T47D (cell line): ENCODE data around the gene HIPK1.

ENCODE experiments used
- DNase-seq, 2 experiments: peaks; one replicate each; pipeline versions ENCODE4 v3.0.0 to v3.0.0-alpha.2; 2011 to 2012; ENCODE audit warnings: low read depth in 1 of 2, low spot score in 1 of 2
- JUND ChIP-seq: IDR thresholded peaks from 2 replicates; pipeline ENCODE4 v1.6.1; 2012; ENCODE audit warnings: low read depth
- in situ Hi-C: cut with HindIII; loops from 2 replicates; pipeline ENCODE4 v1.10.0; 2016; ENCODE audit warnings: low sequenced_read_pairs, low pct_unique_long_range_greater_than_20kb

The HIPK1 gene

GRCh38 chr1:113924473-113924872, 4.7 kb upstream of the HIPK1 start:
- in situ Hi-C loops: no loop called here
- TF ChIP-seq JUND: no peak
- no peak for DNase-seq

- no peak for TF ChIP-seq JUND
- no peak for DNase-seq
- in situ Hi-C loops: no loop called here
Observed at GRCh38 chr1:113928187-113928930, 765 bp upstream of the HIPK1 start.

DNA sequence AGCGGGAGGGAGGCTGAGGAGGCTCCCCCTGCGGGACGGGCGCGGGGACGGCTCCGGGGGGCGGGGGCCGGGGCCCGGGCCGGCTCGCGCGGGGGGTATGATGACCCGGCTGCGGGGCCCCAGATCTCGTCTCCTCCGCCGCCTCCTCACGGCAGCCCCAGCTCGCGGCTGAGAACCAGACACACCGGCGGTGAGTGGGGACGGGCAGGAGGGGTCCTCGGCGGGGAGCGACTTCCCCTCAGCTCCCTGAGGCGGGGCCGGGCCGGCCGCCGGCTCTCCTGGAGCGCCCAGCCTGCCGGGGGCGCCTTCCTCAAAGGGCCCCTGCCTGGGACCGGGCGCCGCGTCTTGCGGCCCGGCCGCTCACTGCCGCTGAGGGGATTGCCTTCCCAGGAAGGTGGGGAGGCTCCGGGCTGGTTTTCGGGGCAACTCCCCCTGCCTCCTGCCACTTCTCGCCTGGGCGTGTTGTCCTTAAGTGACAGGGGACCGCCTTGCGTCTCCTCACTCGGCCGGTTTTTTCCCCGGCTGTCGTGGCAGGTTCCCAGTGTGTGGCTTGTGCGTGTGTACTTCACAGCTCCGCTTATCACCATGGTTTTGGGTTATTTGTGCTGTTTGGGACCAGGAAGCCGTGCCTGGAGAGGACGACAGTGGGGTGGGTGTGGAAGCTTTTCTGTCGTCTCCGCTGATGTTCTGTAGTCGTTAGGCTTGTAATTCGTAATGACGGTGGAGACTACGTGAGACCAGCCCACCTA, 800 bp downstream of the HIPK1 start:
- in situ Hi-C loops: no loop called here
- TF ChIP-seq JUND: no peak
- DNase-seq: peak; percentile 26 to 65

DNA sequence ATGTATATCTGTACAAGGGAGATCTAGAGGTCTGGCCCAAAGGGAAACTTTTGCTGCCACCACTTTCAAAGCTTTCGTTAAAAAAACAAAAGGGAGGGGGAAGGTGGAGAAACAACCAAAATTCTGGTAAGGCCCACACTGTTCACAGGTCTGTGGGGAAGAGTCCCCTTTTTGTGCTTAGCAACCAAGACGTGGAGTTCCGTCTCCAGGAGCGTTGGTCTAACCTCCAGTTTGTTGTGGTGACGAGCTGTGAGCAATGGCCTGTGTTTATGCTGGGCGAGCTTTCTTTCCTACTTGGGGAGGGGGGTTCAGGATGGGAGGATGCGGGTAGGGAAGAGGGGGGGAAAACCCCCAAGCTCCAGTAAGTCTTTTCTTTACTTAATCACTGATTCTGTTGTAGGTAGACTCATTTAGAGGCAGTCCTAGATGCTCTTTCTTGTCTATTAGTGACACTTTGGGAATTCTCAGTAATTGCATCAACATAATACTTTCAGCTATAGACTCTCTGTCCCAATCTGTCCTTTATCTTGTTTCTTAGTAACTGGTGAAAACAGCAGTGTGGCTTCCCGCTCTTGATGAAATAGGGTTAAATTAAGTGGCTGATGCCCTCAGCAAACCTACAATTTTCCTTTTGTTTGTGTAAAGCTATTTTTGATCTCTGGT, 1.5 kb downstream of the HIPK1 start:
- in situ Hi-C loops: no loop called here
- no peak for TF ChIP-seq JUND
- peak in 1 of 2 experiments; percentile 29 for DNase-seq

- no peak for DNase-seq
- TF ChIP-seq JUND: no peak
- in situ Hi-C loops: no loop called here
Observed at GRCh38 chr1:113931451-113931851, 2.3 kb downstream of the HIPK1 start.

DNA sequence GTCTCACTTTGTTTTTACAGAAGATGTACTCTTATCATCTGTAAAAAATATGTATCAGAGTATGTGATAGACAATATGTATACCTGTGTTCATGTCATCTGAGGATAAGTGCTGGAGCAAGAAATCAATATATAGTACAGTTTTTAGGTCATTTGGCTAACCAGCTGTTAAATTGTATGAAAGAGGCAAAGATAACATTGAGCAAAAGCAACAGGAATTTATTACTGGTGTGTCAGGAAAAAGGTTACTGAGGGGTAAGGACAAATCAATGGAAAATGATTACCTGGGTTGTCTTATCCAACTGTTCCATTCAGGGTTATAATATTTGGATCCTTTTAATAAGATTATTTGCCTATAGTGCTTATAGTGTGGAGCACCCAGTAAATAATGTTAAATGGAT, 4.9 kb downstream of the HIPK1 start:
- TF ChIP-seq JUND: no peak
- in situ Hi-C loops: no loop called here
- no peak for DNase-seq

DNA sequence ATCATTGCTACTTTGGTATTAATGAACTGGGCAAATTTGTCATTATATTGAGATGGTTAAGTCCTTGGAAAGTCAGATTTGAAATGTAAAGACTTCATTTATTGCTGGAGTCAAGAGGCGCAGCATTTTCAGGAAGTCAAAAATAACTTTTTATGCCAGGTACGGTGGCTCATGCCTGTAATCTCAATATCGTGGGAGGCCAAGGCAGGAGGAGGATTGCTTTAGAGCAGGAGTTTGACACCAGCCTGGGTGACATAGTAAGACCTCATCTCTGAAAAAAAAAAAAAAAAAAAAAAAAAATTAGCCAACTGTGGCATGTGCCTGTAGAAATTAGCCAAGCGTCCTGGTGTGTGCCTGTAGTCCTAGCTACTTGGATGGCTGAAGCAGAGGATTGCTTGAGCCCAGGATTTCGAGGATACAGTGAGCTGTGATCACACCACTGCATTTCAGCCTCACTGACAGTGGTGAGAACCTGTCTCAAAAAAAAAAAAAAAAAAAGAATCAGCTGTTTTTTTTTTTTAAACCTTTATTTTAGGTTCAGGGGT, 5.5 kb downstream of the HIPK1 start:
- no peak for DNase-seq
- TF ChIP-seq JUND: no peak
- in situ Hi-C loops: no loop called here

DNA sequence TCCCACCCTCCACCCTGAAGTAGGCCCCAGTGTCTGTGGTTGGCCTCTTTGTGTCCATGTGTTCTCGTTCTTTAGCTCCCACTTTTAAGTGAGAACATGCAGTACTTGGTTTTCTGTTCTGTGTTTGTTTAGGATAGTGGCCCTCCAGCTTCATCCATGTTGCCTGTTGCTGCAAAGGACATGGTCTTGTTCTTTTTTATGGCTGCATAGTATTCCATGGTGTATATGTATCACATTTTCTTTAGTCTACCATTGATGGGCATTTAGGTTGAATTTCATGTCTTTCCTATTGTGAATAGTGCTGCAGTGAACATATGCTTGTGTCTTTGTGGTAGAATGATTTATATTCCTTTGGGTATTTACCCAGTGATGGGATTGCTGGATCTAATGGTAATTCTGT, 6.1 kb downstream of the HIPK1 start:
- in situ Hi-C loops: no loop called here
- DNase-seq: no peak
- TF ChIP-seq JUND: no peak

GRCh38 chr1:113935970-113936369, 6.8 kb downstream of the HIPK1 start:
- no peak for DNase-seq
- no peak for TF ChIP-seq JUND
- in situ Hi-C loops: no loop called here

GRCh38 chr1:113937146-113937545, 8.0 kb downstream of the HIPK1 start:
- in situ Hi-C loops: no loop called here
- DNase-seq: no peak
- TF ChIP-seq JUND: no peak

DNA sequence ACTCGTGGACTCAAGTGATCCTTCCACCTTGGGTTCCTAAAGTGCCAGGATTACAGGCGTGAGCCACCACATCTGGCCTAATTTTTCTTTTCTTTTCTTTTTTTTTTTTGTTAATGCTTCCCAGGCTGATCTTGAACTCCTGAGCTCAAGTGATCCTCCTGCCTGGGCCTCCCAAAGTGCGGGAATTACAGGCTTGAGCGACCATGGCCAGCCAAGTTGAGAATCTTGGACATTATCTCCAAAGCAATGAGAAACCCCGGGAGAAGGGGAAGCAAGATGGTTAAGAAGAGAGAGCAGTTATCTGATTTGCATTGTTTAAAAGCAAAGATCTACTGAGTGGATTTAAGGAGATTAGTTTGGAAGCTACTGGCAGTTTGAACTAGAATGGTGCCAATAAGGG, 9.1 kb downstream of the HIPK1 start:
- no peak for DNase-seq
- no peak for TF ChIP-seq JUND
- in situ Hi-C loops: no loop called here

- DNase-seq: no peak
- in situ Hi-C loops: no loop called here
- no peak for TF ChIP-seq JUND
Observed at GRCh38 chr1:113940365-113941244, 11.5 kb downstream of the HIPK1 start.

- DNase-seq: no peak
- in situ Hi-C loops: no loop called here
Observed at GRCh38 chr1:113941245-113941559, 12.1 kb downstream of the HIPK1 start.

More at GRCh38 chr1:113941245-113941559, 12.1 kb downstream of the HIPK1 start:
- no peak for TF ChIP-seq JUND
